Ammon's horn (tissue), 1 donor: Measurements from ENCODE around the gene ANTXR2.

Source experiments
- DNase-seq: peaks from one replicate; pipeline ENCODE4 v3.0.0-alpha.2; 2016; ENCODE audit warnings: low spot score

ANTXR2 gene

DNA sequence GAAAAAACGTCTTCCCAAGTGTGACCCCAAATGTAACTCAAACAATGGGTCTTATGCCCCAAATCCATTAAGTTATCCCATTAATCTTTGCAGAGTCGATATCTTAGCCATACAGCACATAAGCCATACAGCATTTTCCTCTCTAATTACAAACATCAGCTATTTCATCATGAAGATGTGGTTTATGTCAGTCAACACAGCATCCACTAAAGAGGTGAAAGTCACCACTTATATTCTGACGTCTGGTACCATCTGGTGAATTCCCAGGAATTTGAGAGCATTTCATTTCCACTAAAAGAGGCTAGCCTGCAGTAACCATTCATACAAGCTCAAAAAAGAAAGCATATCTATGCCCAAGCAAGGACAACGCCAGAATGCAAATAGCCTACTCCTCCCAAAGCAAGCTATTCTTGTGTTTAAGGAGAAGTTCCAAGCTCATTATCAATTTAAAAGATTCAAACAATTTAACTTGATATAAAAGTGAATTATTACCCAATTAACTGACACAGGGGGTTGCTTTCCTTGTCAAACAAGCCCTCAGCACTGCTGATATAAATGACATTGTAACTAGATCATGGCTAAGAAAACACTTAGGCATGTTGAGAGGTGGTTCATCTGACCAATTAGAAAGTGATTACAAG lies 203.3 kb downstream of the ANTXR2 start:
- no peak for DNase-seq

GRCh38 chr4:79865201-79865597 lies 207.8 kb downstream of the ANTXR2 start:
- no peak for DNase-seq

DNA sequence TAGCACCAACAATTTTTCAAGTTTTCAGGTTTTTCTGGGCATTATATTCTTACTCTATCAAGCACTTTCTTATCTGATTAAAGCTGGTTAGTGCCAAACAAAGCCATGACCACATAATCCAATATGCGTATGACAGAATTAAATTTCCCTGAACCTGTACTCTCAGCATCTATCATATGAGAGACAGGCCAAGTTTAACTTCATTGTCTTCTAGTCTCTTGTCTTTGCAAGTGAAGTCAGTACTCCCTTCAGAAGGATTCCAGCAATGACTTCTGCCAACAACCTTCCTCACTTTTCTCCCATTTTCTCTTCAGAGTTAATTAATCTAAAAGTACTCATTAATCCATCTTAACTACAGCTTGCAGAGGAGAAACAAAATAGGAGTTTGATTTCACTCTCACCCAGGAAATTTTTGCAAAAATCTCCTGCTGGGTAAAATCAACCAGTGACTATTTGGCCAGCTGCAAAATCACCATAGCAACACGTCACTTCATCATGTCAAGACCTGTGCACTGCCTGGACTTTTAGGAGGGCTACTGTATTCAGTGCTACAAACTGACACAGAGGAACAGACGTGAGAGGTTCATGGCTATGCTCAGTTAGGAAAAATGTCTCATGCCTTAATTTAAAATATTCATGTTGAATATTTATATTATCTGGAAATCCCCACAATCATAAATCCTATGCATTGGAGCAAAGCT lies 208.4 kb downstream of the ANTXR2 start:
- DNase-seq = no peak

- DNase-seq = no peak
Measured at GRCh38 chr4:79863333-79863732, 209.7 kb downstream of the ANTXR2 start.

DNA sequence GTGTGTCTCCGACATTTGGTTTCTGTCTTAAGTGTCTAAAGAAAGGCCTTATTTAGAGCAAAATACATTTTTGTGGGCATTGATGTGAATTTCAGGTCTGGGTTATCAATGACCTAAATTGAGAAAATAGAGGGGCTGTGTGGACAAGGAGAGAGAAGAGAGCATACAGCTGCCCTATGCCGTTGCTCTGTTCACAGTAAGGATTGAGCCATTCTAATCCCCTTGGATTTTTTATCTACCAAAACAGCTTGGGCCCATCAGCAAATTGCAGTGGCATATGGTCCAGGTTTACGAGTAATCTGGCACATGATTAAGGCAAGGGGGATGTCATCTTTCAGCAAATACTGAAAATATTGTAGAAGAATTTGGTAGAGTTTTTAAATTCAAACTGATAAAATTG lies 210.2 kb downstream of the ANTXR2 start:
- DNase-seq = no peak

DNA sequence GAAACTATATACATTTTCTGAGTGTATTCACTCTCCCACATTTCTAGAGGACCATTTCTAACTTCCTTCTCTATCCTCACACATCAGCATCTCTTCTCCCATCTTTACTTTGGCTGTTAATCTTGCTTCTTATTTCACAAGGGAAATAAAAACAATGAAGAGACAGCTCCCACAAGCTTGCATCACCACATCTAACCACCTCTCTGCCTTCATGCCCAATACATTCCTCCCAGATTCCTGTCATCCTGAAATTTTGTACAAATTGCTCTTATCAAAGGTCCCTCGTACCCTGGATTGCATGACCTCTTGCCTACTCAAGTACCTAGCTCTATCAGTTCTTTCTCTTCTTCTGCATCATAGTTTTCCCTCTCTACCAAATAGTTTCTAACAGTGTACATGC lies 215.2 kb downstream of the ANTXR2 start:
- DNase-seq = no peak

GRCh38 chr4:79856196-79856595 lies 216.8 kb downstream of the ANTXR2 start:
- no peak for DNase-seq

DNA sequence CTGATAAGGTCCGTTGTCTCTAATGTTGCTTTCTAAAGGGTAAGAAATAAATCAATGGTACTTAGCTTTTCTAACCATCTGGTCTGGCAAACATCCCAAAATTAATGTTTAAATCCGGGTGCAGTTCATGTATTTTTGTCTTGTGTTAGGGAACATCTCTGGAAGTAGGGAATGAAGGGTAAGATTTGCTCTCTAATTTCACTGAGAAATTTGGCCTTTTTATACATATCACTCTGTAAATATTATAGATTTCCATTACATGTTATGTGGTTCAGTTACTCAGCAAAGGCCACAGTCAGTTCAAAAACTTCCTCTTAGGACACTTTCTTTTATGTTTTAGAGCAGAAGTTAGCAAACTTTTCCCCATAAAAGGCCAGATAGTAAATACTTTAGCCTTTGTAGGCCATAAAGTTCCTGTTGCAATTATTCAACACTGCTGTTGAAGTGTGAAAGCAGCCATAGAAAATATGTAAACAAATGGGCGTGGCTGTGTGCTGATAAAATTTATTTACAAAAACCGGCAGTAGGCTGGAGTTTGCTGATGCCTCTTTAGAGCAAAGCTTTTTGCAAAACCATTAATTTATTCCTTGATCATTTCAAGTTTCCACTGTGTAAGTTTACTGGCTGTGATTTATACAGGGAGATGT lies 218.1 kb downstream of the ANTXR2 start:
- no peak for DNase-seq

DNA sequence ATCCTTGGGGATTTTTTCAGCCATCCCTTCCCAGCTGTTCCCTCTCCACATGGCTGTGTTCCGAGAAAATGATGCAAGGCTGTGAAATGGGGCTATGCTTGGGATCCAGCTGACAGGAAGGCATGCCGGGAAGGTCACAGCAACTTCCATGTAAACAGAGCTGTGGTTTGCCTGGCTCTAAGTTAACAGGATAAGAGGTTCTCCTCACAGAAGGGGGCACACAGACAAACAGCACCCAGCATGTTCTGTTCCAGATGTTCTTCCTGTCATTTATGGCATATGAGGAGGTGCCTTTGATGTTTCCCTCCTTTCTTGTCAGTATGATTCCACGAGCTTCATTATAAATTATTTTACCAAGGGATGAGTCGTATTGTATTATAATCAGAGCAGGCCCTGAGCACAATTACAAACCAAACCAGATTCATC lies 220.7 kb downstream of the ANTXR2 start:
- DNase-seq = no peak

DNA sequence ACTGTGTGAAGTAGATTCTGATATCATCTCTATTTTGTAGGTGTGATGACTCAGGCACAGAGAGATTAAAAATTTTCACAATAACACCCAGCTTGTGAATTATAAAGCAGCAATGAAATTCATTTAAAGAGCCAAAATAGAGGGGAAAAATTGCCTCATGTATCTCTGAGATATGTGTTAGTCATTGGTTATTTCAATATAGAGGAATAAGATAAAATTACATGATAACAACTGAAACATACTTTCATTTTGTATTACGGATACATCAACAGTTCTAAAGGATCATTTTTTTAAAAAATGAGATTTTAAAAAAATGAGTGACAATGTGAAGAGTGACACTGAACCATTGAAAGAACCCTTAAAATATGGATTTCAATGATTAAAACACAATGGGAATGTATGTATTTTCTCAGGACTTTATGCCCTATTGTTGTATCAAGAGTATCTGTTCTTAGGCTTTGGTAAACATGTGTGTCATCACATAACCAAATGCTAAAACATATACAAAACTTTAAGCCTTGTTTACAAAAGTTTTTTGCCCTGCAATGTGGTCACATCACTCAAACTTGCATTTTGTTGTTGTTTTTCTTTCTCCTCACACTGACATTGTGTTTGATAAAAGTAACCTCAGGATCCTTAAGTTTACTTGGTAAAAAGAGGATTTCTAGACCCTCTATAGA lies 221.3 kb downstream of the ANTXR2 start:
- no peak for DNase-seq
